Fibroblast of villous mesenchyme (primary cell): ENCODE measurements around the gene HRAS. TPM values are rescaled to one million over a fixed set of nuclear protein-coding genes. Genes with fewer than 3 reads are reported as not detected.

ENCODE experiments used
- DNase-seq: peaks from one replicate; pipeline ENCODE4 v3.0.0-alpha.2; 2010; ENCODE audit warnings: low read depth
- H3K4me3 ChIP-seq: 2 replicates; pipeline ENCODE4 v1.5.1; 2011; ENCODE audit warnings: low read depth, mild to moderate bottlenecking, low read length
- total RNA-seq: library from RNA; depleted of rRNA; stranded (reverse); fragments of >200 nt; gene quantifications from 2 replicates; pipeline ENCODE4 v1.2.3, GENCODE V29; 2012
- TF ChIP-seq, protein P1 (sequence below): IDR thresholded peaks from 2 replicates; pipeline ENCODE4 v1.5.1; 2012; ENCODE audit warnings: low read depth, mild to moderate bottlenecking, low read length; ENCODE audit not compliant: insufficient read depth

The HRAS gene
- total RNA-seq, 1 donor, result 36.7 TPM

- TF ChIP-seq, protein P1, sequence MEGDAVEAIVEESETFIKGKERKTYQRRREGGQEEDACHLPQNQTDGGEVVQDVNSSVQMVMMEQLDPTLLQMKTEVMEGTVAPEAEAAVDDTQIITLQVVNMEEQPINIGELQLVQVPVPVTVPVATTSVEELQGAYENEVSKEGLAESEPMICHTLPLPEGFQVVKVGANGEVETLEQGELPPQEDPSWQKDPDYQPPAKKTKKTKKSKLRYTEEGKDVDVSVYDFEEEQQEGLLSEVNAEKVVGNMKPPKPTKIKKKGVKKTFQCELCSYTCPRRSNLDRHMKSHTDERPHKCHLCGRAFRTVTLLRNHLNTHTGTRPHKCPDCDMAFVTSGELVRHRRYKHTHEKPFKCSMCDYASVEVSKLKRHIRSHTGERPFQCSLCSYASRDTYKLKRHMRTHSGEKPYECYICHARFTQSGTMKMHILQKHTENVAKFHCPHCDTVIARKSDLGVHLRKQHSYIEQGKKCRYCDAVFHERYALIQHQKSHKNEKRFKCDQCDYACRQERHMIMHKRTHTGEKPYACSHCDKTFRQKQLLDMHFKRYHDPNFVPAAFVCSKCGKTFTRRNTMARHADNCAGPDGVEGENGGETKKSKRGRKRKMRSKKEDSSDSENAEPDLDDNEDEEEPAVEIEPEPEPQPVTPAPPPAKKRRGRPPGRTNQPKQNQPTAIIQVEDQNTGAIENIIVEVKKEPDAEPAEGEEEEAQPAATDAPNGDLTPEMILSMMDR, result no peak
- H3K4me3 ChIP-seq, result no peak overlapping the region
- DNase-seq, result peak; percentile 25
These were observed 40.4 kb downstream of the HRAS start for GRCh38 chr11:494761-495536.

DNA sequence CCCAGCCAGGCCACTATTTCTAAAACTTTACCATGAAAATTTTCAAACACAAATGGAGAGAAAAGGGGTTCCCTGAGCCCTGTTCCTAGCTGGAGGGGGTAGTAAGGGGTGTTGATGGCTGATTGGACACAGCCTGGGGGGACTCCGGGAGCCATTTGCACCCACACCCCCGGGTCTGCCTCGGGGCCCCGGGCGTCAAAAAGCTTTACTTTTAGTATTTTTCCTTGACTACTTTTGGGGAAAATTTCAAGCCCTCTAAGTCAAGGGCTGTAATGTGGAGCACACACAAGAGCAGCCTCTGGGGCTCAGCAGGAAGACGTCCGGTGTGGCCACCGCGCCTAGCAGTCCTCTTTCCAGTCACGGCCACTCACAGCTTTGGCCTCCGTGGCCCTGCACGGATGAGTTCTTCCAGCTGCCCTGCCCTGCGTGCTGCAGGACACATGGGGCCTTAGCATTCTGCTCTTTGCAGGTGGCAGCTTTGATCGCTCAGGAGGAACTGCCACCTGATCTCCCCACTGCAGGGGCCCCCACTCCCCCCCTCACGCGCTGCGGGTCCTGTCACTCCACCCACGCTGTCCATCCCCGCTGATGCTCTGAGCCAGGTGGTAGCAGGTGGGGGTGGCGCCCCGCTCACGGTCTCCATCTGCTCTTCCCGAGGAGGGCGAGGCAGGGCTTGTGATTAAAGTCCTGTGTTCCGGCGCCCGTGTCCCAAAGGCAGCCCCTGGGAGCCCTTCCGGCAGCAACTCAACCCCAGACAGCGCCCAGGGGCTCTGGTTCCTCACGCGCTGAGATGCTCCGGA, 42.7 kb downstream of the HRAS start:
- TF ChIP-seq, protein P1, result no peak
- no peak for DNase-seq
- no peak overlapping the region for H3K4me3 ChIP-seq

- no peak for DNase-seq
- TF ChIP-seq, protein P1, result no peak
- H3K4me3 ChIP-seq, result no peak overlapping the region
These were observed 44.0 kb downstream of the HRAS start for GRCh38 chr11:491358-491757.

GRCh38 chr11:490930-491260, 44.5 kb downstream of the HRAS start:
- TF ChIP-seq, protein P1, result no peak
- DNase-seq, result no peak
- H3K4me3 ChIP-seq, result no peak overlapping the region

GRCh38 chr11:490186-490929, 45.0 kb downstream of the HRAS start:
- H3K4me3 ChIP-seq, result no peak overlapping the region
- no peak for DNase-seq
- TF ChIP-seq, protein P1, result no peak

GRCh38 chr11:489610-490185, 45.7 kb downstream of the HRAS start:
- TF ChIP-seq, protein P1, result no peak
- H3K4me3 ChIP-seq, result no peak overlapping the region
- no peak for DNase-seq
